MV-4-11 (cell line): ENCODE data around the gene SLC51B.
"Not testable (repeated sequence)": the region's sequence is repeated elsewhere in the genome, so short reads cannot be mapped to it uniquely, and the experiment has no call there.

Source experiments
- DNase-seq: peaks from one replicate; lab custom pipeline; 2025; lab: John Stamatoyannopoulos, UW

Gene SLC51B

DNA sequence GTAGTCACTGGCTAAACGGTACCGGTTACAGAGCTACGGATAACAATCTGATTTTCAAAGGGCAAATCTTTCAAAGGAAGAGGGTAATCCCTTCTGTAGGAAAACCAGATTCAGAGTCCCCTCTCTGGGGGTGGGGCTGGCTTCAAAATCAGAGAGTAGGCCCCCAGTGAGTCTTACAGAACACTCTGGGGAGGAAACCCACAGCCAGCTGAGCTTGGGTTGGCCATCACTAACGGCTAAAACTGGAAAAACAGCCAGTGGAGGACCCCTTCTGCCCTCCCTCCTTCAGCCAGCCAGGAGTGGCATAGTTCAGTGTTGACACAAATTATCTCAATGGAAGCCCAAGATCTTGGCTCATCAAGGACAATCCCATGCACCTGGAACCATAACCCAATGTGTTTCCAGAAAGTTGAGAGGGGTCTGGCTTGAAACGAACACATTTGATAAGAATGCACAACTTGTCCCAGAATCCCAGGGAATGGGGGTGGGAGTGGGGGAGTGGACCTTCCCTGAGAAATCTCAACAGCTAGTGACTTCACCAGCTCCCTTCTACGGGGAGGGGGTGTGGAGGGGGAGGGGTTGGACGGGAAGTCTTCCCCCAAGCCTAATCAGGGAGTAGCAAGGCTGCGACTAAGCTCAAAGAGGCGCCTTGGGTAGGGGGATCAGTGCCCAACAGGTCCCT is 21.6 kb downstream of the SLC51B start:
- DNase-seq: no peak

DNA sequence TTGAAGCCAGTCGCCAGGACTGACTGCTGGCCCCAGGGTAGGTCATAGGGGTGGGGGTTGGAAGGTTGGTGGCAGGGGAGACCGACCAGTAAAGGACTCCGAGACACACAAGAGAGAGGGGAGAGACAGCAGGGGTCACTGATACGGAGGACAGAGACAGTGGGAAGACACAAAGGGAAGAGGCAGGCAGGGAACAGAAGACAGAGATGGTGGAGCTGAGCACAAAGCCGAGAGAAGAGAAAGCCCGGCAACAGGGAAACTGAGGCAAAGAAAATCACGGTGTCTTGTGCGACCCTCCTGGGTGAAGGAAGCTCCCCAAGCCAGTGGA is 22.1 kb downstream of the SLC51B start:
- DNase-seq: no peak

DNA sequence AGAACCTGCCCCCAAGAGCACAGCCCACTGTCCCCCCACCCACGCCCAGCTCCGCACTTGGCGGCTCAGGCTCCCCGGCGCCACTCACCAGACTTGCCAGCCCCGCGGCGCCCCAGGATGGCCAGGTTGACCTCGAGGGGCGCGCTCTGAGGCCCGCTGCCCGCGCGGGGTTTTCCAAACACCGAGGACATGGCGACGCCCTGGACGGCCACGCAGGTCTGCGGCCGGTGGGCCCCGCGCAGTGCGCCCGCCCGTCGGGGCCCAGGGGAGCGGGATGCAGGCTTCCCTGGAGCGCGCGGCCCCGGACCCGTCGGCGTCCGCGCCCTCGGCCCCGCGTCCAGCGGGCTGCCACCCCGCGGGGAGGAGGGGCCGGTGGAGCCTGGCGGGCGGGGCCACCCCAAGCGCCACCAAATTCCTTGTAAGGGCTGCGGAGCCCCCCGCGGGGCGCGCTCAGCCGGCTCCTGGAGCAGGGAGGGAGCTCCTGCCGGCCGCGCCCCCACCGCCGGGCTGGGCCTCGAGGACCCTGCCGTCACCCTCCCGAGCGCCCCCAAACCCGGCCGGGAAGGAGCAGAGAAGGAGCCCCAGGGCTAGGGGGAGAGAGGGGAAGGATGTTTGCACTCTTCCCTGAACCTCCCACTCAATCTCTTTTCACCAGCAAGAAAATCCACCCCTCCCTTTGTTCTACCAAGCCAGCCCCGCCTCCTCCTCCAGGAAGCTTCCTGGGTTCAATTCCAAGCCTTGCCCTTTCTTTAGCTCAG is 22.6 kb downstream of the SLC51B start, which contains the start of gene RASL12:
RASL12 (minus strand) TSS at position 347 of the 758 bp plus-strand sequence; CDS start at position 191, 156 bp downstream.
- DNase-seq: no peak

DNA sequence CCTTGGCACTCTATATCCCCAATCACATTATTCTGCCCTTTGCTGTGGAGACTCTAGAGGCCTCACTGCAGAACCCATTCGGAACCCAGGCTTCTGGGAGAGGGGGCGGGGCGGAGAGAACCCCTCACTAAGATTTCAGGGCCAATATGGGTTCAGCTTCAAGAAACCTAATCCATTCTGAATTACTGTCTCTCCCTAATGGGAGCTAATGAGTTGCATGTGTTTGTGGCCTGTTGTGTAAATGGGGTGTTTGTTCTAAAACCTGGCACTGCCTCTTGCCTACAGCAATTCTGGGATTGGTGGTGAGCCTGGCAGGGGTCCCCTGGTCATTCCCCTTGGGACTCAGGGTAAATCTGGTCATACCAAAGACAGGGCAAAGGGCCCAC is 23.2 kb downstream of the SLC51B start:
- DNase-seq: no peak

DNA sequence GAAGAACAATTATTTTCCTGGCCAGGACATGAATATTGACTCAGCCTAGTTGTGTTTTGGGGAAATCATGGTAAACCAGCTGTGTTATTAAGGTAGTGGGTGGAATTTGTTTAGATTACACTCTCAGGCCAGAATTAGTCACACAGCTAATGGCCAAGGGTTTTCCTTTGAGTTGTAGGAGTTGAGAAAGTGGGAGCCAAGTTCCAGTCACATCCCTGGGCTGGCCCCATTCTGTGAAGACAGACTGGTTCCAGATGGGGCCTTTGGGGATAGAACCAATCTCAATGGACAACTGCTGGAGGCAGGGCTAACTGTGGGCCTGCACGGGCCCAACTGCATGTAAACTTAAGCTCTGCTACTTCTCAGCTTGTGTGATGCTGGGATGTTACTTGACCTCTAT is 24.0 kb downstream of the SLC51B start:
- no peak for DNase-seq

DNA sequence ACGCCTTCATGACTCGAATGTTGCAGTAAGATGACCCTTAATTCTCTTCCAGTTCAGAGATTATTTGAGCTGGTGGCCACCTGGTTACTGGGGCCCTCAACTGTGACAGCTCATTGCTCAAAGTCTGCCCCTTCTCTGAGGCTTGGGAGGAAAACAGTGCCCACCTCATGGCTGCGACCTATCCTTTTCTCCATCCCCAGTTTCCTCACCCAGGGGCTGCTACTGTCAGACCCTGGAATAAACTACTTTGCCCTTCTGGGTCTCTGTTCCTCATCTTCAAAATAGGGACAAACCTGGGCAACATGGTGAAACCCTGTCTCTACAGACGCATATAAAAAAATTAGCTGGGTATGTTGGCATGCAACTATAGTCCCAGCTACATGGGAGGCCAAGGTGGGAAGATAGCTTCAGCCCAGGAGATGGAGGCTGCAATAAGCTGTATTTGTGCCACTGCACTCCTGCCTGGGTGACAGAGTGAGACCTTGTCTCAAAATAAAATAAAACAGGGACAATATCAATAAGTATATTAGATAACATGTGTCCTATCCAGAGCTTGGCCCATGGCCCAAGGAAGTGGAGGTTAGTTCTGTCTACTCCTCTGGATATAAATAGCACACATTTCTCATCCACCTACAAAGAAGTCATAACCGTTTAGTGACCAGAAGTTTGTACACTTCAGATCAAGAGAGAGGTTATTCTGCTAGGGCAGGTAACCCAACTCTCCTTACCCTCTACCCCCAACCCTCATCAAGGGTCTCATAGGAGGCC is 24.8 kb downstream of the SLC51B start:
- DNase-seq: no peak

DNA sequence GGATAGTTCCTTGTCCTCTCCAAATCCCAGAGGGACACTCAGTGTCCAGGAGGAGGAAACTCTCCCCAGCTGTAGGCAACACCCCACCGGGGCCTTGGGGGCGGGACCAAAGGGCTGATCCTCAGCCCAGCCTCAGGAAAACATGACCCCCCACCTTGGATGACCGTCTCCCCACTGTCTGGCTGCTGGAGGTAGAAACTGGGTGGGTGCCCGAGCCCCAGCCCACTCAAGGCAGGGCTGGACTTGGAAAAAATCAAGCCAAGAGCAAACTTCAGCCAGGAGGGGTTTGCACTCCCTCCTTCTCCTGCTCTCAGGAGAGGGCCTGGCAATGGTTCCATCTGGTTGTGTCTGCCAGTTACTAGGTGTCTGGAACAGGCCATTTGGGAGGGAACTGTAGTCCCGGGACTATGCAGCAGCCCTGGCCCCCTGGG is 26.2 kb downstream of the SLC51B start:
- no peak for DNase-seq

DNA sequence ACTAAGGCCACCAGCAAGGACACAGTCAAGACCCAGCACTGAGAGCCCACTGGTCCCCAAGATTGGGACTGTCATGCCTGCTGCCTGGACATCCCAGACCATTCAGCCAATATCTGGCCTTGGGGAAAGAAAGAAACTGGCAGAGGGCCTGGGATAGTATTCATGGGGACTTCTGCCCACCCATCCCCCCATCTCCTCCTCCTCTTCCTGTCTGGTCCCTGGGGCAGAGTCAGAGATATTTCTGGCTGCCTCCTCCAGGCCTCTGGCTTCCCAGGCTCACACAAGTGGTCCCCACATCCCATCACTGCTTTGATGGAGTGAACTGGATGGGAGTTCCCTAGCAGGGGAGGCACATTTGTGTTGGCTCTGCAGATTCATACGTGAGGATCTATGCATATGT is 26.8 kb downstream of the SLC51B start:
- DNase-seq: no peak

DNA sequence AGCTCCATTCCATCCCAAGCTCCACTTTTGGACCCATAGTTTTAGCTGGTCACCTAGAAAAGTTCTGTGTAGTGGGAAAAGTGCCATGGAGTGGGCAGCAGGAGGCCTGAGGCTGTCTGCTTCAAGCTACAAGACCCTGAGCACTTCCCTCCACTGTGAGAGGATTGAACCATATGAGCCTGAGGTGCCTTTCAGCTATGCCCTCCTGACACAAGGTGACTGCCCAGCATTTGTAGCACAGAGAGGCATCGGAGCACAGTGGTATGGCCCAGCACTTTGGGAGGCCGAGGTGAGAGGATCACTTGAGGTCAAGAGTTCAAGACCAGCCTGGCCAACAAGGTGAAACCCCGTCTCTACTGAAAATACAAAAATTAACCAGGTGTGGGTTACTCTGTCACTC is 27.4 kb downstream of the SLC51B start:
- DNase-seq: no peak

DNA sequence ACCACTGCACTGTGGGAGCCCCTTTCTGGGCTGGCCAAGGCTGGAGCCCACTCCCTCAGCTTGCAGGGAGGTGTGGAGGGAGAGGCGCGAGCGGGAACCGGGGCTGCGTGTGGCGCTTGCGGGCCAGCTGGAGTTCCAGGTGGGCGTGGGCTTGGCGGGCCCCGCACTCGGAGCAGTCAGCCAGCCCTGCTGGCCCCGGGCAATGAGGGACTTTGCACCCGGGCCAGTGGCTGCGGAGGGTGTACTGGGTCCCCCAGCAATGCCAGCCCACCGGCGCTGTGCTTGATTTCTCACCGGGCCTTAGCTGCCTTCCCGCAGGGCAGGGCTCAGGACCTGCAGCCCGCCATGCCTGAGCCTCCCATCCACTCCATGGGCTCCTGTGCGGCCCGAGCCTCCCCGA is 29.8 kb downstream of the SLC51B start:
- DNase-seq: not testable (repeated sequence)

DNA sequence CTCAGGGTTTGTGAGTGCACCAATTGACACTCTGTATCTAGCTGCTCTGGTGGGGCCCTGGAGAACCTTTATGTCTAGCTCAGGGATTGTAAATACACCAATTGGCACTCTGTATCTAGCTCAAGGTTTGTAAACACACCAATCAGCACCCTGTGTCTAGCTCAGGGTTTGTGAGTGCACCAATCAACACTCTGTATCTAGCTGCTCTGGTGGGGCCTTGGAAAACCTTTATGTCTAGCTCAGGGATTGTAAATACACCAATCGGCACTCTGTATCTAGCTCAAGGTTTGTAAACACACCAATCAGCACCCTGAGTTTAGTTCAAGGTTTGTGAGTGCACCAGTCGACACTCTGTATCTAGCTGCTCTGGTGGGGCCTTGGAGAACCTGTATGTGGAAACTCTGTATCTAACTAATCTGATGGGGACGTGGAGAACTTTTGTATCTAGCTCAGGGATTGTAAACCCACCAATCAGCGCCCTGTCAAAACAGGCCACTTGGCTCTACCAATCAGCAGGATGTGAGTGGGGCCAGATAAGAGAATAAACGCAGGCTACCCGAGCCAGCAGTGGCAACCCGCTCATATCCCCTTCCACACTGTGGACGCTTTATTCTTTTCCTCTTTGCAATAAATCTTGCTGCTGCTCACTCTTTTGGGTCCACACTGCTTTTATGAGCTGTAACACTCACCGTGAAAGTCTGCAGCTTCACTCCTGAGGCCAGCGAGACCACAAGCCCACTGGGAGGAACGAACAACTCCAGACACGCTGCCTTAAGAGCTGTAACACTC is 30.6 kb downstream of the SLC51B start:
- DNase-seq: not testable (repeated sequence)

DNA sequence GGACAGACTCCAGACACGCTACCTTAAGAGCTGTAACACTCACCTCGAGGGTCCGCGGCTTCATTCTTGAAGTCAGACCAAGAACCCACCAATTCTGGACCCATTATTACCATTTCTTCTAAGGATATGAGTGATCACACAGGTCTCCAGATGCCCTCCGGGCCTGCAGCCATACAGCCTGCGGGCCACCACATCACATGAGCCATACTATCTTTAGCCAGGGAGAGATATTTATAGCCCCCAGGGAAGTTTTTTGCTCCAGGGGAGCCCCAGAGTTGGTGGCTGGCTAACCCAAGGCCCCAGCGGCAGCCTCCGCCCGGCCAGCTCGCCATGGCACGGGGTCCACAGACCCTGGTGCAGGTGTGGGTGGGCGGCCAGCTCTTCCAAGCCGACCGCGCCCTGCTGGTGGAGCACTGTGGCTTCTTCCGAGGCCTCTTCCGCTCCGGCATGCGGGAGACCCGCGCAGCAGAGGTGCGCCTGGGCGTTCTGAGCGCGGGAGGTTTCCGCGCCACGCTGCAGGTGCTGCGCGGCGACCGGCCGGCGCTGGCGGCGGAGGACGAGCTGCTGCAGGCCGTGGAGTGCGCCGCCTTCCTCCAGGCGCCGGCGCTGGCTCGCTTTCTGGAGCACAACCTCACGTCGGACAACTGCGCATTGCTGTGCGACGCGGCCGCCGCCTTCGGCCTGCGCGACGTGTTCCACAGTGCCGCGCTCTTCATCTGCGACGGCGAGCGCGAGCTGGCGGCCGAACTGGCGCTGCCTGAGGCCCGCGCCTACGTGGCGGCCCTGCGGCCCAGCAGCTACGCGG is 31.5 kb downstream of the SLC51B start, which contains the start of gene KBTBD13:
KBTBD13 (plus strand) TSS at position 261 of the 805 bp plus-strand sequence; CDS start at position 331, 70 bp downstream.
- no peak for DNase-seq

DNA sequence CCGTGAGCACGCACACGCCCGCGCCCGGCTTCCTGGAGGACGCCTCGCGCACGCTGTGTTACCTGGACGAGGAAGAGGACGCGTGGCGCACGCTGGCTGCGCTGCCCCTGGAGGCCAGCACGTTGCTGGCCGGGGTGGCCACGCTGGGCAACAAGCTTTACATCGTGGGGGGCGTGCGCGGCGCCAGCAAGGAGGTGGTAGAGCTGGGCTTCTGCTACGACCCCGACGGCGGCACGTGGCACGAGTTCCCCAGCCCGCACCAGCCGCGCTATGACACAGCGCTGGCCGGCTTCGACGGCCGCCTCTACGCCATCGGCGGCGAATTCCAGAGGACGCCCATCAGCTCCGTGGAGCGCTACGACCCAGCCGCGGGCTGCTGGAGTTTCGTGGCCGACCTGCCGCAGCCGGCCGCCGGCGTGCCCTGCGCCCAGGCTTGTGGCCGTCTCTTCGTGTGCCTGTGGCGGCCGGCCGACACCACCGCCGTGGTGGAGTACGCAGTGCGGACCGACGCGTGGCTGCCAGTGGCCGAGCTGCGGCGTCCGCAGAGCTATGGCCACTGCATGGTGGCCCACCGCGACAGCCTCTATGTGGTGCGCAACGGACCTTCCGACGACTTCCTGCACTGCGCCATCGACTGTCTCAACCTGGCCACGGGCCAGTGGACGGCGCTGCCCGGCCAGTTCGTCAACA is 32.2 kb downstream of the SLC51B start:
- DNase-seq: no peak

DNA sequence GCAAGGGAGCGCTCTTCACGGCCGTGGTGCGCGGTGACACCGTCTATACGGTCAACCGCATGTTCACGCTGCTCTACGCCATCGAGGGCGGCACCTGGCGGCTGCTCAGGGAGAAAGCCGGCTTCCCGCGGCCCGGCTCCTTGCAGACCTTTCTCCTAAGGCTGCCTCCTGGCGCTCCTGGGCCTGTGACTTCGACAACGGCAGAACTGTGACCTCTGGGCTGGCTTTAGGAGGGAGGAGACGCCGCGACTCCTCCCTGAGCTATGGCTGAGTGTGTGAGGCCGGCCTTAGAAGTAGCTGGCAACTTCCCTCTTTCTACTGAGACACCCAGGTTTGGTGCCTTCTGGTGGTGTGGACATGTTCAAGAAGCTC is 32.8 kb downstream of the SLC51B start:
- peak; percentile 47 for DNase-seq

DNA sequence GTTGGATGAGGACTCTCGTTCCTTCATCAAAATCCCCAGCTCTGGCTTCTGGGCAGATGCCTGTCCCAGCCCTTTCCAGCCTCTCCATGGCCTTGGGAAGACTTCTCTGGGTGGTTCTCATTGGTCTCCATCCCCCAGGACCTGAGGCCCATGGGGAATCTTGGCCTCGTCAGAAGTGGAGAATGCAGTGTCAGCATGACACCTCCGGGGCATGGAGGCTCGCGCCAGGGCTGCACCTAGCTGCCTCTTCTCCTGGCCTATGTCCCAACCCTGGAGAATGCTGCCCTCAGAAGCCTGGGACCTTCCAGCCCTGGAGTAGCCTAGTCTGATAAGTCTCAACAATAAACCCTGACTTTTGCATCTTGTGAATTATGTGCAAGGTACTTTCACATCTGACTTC is 34.4 kb downstream of the SLC51B start:
- DNase-seq: no peak

DNA sequence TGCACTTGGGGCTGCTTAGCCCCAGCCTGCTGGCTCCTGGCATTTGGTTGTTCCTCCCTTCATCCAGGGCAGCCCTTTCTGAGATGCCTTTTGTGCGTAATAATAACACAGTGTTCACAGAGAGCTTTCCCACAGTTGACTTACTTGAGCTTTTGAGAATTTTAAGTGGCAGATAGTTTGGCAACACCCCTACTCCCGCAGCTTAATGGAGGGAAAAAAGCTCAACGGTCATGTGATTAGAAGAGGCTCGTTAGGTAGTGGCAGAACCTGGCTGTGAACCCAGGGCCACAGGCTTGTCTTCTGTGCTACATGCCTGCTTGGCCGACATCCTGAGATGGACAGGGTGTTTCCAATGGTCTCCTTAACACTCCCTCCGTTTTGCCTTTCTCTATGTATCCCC is 36.1 kb downstream of the SLC51B start:
- DNase-seq: no peak

DNA sequence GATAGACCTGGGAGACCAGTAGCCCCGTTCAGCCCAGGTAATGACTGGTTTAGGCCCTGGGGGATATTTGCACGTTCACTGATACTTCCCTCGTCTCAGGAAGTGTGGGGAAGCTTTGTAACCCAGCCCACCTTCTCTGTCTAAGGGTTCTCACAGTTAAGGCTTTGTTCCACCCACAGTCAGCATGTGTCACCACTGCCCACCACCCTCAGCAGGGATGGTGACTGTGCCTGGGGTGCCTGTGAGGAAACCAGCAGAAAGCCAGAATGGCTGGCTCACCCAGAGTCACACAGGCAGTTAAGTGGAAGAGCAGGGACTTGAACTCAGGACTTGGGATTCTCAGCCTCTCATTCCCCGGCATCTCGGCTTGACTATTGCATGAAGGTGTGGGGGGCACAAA is 36.6 kb downstream of the SLC51B start:
- no peak for DNase-seq

DNA sequence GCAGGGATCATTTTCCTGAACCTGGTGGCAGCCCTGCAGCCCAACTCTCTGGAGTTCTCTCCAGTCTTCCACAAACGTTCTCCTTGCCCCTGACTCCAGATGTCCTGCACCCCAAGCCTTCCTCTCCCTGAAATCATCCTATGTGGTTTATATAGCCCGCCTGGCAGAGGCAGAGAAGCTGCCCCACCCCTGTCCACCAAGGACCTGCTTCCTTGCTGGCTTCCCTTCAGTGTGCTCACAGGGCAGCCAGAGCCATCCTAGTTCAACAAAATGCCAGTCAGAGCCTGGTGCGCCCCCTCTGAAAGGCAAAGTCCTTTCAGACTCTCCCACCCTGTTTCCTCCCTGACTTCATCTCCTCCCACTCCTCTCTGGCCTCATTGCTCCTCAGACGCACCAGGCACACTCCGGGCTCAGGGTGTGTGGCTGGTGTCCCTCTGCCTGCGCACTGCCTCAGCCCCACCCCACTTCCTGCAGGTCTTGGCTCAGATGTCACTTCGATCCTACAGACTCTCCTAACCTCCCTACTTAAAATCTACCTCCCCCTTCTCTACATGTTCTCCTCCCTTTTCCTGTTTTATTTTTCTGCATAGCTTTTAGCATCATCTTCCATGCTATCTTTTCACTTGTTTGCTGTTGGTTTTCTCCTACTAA is 37.2 kb downstream of the SLC51B start:
- no peak for DNase-seq

DNA sequence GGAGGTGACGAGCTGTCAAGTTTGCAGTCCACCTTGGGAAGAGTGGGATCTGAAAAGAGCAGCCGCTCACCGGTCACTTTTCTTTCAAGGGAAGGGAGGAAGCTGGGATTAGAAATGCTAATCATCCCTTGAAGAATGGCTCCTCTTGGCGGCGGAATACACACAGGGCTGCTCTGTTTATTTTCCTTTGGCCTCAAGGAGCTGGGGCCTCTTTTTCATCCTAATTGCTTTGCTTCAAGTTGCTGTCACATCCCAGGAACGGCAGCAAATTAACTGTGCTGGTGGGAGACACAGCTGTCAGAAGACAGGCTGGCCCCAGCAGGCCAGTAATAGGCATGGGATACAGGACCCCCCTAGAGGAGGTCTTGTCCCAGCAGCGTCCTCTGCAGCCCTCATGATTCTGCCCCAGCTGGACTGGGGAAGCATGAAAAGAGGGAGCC is 38.1 kb downstream of the SLC51B start:
- no peak for DNase-seq
